ENCODE data around the gene NUDT22.

DNA sequence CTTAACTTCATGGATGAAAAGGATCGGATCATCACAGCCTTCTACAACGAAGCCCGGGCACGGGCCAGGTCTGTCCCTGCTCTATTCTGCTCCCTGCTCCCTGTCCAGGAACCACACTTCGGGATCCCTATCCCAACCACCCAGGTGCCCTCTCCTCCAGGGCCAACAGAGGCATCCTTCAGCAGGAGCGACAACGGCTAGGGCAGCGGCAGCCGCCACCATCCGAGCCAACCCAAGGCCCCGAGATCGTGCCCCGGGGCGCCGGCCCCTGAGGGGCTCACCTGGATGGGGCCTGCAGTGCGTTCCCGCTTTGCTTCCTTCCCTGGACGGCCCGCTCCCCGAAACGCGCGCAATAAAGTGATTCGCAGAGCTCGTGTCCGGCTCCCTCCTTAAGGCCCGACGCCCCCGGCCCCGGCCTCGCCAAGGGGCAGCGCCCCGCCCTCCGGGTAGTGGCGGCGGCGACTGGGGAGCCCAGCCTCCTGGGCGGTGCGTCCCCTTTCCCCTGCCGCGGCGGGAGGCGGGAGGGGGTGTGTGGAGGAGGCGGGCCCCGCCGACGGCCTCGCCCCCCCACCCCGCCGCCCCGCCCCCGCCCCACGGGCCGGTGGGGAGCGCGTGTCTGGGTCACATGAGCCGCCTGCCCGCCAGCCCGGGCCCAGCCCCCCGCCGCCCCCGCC is 8.0 kb downstream of the NUDT22 start, which contains the start of gene VEGFB:
- no peak for TF ChIP-seq BACH2 (CRISPR knock-in tag; IDR thresholded peaks at IDR 0.05; ENCODE audit: borderline replicate concordance)
- TF ChIP-seq ARNTL (CRISPR knock-in tag; IDR thresholded peaks at IDR 0.05; ENCODE audit: borderline replicate concordance, low read depth) = no peak
- TF ChIP-seq, protein P1, sequence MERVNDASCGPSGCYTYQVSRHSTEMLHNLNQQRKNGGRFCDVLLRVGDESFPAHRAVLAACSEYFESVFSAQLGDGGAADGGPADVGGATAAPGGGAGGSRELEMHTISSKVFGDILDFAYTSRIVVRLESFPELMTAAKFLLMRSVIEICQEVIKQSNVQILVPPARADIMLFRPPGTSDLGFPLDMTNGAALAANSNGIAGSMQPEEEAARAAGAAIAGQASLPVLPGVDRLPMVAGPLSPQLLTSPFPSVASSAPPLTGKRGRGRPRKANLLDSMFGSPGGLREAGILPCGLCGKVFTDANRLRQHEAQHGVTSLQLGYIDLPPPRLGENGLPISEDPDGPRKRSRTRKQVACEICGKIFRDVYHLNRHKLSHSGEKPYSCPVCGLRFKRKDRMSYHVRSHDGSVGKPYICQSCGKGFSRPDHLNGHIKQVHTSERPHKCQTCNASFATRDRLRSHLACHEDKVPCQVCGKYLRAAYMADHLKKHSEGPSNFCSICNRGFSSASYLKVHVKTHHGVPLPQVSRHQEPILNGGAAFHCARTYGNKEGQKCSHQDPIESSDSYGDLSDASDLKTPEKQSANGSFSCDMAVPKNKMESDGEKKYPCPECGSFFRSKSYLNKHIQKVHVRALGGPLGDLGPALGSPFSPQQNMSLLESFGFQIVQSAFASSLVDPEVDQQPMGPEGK (CRISPR knock-in tag; IDR thresholded peaks at IDR 0.05; ENCODE audit: borderline replicate concordance) = no peak
- no peak for TF ChIP-seq ISL1 (CRISPR knock-in tag; IDR thresholded peaks at IDR 0.05)
- TF ChIP-seq ZNF70 (CRISPR knock-in tag; IDR thresholded peaks at IDR 0.05) = no peak
- no peak for TF ChIP-seq ZC3H10 (CRISPR knock-in tag; IDR thresholded peaks at IDR 0.05)

All from SK-N-SH treated with all-trans-retinoic acid at 6 μM for 48 hours (cell line).